ENCODE results near the gene HSPA4.
"Not testable (repeated sequence)": the region's sequence is repeated elsewhere in the genome, so short reads cannot be mapped to it uniquely, and the experiment has no call there.

The HSPA4 gene

DNA sequence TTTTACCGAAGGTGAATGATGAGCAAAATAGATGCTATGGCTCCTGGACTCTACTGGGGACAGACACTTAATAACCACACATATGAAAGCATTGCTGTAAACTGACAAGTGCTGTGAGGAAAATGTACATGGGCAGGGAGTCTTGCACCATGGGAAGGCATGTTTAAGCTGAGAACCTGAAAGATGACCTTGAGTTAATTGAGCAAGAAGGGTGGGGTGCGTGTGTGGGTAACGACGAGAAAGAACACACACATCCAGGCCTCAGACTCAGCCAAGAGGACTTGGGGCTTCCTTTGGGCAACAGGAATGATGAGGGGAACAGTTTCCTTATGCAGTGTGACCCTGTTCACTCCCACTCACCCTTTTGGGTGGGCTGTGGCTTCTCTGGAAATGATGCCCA is 73.1 kb downstream of the HSPA4 start:
- no peak for DNase-seq (ENCODE audit: low spot score)

DNA sequence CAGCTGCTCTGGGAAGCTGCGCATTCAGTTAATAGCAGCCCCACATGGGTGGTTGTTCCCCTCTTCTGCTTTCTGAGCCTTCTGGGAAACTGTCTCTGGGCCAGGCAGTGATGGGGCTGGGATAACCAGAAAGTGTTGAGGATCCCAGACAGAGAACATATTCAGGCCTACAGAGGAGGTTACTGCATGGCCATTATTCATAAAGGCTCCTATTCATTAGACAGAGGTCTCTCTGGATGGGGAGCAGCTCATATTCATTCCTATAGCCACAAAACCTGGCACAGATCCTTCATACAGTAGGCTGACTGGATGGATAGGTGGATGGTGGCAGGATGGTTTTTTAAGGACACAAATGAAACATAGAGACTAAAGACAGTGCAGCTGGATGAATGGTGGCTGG is 76.3 kb downstream of the HSPA4 start:
- no peak for DNase-seq (ENCODE audit: low spot score)

DNA sequence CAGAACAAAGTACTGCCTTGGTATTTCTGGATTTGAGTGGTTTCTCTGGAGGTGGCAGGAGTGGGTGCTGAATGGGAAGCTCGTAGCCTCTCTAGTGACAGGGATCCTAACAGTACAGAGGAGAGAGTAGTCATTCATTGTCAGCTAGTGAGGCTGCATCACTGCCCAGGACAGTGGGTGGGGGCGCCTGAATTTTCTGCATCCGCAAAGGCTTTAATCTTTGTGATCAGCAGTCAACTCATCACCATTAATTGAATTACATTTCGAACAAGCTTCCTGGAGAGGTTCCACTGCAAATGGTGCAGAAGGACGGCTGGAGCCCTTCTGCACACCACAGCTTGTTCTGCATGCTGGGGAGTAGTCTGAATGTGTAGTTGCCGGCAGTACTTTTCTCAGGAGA is 77.5 kb downstream of the HSPA4 start:
- no peak for DNase-seq (ENCODE audit: low spot score)

DNA sequence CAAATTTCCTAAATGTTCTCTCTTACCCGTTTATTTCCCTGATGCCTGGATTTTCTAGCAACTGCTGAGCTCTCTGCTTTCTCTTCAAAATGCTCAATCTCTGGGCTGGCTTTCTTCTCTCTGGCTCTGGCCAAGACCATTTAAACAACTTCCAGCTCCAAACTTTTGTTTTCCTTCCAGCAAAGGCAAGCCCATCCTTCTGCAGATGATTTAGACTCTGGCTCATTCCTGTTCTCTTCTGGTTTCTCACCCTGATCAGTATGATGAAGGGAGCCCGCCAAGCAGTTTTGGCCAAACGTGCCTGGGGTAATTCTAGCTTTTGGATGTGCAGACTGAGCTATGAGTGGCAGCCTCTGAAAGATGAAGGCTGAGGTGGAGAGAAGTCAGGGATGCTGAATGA is 78.1 kb downstream of the HSPA4 start:
- no peak for DNase-seq (ENCODE audit: low spot score)

DNA sequence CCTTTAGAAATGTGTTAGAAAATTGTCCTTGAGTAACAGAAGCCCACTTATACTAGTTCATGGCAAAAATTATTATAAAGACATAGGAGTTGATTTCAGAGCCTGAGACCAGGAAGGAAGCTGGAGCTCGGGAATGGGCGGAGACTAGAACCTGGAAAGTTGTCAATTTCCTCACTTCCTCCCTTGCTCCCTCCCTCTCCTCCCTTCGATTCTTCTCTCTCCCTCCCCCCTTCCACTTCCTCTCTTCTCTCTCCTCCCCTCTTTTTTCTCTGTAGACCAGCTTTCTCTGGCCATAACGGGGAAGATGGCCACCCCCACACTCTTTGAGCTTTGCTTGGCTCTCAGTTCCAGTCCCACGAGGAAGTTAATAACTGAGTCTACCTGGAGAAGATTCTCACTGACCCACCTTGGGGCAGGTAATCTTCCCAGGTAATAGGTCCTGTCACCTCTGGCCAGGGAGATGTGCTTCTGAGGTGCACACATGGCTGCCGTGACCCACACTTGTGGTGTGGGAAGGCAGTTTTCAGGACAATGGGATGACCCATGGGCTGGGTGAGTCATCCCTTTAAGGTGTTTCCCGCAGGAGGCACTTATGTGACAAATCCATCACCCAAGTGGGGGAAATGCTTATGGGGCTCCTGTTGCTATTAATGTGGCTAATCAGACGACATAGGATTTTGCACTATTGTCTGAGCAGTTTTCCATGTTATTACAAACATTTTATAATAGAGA is 78.7 kb downstream of the HSPA4 start:
- no peak for DNase-seq (ENCODE audit: low spot score)

DNA sequence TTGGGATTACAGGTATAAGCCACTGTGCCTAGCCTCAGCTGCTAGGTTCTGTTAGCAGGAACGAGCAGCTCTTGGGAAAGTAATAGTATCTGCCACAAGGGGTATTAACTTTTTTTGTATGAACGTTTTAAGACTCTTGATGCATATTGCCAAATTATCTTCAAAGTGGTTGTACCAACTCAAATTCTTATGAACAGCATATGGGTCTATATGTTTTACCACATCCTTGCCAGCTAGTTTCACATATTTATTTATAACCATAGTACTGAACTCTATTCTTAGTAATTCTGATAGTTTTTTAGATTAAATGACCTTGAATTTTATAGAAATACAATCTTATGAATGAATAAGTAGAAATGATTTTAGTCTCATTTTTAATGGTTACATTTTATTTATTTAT is 80.9 kb downstream of the HSPA4 start:
- DNase-seq (ENCODE audit: low spot score): no peak

DNA sequence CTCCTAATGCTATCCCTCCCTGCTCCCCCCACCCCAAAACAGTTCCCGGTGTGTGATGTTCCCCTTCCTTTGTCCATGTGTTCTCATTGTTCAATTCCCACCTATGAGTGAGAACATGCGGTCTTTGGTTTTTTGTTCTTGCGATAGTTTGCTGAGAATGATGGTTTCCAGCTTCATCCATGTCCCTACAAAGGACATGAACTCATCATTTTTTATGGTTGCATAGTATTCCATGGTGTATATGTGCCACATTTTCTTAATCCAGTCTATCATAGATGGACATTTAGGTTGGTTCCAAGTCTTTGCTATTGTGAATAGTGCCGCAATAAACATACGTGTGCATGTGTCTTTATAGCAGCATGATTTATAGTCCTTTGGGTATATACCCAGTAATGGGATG is 81.4 kb downstream of the HSPA4 start:
- not testable (repeated sequence) for DNase-seq (ENCODE audit: low spot score)

DNA sequence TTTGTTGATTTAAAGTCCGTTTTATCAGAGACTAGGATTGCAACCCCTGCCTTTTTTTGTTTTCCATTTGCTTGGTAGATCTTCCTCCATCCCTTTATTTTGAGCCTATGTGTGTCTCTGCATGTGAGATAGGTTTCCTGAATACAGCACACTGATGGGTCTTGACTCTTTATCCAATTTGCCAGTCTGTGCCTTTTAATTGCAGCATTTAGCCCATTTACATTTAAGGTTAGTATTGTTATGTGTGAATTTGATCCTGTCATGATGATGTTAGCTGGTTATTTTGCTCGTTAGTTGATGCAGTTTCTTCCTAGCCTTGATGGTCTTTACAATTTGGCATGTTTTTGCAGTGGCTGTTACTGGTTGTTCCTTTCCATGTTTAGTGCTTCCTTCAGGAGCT is 85.1 kb downstream of the HSPA4 start:
- not testable (repeated sequence) for DNase-seq (ENCODE audit: low spot score)

DNA sequence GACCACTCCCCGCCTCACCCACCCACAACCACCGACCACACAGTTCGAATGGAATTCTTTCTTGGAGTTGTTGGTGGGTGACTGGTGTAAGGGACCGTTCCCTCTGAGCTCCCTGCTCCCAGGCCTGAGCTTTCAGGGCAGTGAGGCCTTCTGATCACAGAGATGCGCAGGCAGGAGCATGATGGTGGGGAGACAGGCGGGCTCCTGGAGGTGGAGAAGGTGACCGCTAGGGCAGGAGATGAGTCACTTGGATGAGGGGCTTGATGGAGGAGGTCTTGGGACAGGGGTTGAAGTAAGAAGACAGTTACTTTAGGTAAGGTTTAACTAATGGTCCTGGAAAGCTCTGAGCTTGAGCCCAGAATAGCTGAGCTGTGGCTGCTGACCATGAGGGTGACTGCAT is 88.5 kb downstream of the HSPA4 start:
- DNase-seq (ENCODE audit: low spot score): no peak

DNA sequence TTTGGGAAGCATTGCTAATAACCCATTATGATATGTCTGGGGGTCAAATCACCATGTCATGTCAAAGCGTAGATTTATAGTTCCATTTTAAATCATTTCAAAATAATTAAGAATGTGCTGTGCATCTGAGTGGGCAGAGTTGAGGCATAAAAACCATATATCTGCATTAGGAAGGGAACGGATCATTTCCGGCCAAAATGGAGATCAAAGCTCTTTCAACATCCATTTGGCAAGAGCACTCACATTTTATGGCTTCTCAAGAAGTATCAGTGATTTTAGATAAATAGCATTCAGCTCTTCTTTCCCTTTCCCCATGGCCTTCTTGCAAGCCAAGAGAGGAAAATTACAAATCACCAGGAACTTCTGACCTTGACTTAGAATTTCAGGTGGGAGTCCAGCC is 89.9 kb downstream of the HSPA4 start:
- DNase-seq (ENCODE audit: low spot score): no peak

DNA sequence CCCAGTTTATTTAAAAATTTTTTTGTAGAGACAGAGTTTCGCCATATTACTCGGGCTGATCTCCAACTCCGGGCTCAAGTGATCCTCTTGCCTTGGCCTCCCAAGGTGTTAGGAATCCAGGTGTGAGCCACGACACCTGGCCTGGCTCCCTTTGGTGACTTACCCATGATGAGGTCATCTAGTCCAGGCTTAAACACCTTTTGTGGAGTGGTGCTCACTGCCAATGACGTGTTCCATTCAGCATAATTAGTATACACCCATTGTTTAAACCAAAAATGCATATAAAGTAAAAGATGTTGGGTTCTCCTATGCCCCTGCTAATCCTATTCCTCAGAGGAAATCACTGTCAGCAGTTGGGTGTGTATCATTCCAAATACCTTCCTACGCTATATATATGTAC is 91.0 kb downstream of the HSPA4 start:
- no peak for DNase-seq (ENCODE audit: low spot score)

DNA sequence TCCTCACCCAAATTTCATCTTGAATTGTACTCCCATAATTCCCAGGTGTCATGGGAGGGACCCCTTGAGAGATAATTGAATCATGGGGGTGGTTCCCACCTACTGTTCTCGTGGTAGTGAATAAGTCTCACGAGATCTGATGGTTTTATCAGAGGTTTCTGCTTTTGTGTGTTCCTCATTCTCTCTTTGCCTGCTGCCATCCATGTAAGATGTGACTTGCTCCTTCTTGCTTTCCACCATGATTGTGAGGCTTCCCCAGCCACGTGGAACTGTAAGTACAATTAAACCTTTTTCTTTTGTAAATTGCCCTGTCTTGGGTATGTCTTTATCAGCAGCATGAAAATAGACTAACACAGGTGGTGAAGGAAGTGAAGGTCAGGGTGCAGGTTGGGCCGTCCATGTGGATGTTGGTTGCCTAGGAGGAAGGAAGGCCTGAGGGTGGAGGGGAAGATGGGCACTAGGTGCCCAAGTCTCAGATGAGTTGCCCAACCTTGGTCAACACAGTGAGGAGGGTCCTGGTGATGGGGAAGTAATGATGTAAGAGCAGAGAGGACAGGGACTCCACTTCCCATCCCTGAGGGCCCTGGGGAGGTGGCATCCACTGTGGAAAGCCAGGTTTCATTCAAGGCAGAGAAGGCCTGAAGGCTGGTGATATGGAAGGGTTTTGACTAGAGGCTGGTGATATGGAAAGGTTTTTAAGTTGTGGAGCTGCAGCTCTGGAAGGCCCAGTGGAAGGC is 92.6 kb downstream of the HSPA4 start:
- no peak for DNase-seq (ENCODE audit: low spot score)

DNA sequence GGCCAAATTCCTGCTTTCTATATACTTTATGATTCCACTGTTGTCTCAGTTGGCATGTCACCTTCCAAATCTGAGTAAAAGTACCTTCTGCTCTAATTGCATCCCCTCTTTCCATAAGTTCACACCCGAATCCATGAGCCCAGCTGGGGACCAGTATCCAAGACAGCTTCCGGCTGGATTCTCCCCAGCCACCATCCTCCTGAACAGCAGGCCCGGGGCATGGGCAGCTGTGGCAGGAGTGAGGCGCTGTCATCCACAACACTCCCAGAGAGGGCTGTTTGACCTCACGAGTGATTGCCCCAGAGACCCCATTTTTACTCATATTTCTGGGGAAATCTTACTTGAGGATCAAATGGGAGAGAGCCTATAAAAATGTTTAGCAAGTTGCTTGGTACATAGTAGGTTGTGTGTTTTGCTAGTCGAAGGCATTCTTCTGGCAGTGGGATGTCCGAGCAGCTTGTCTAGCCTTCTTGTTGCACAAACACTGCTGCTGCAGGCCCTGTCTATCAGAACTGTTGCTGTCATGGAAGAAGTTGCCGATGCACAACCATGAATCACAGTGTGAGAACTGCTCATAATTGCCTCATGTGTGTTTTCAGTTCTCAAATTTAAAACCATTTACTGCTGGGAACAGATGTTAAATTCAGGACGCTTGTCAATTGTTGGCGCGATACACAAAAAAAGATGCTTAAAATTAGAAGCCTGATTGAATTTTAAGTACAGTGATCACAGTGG is 93.8 kb downstream of the HSPA4 start:
- DNase-seq (ENCODE audit: low spot score): no peak

DNA sequence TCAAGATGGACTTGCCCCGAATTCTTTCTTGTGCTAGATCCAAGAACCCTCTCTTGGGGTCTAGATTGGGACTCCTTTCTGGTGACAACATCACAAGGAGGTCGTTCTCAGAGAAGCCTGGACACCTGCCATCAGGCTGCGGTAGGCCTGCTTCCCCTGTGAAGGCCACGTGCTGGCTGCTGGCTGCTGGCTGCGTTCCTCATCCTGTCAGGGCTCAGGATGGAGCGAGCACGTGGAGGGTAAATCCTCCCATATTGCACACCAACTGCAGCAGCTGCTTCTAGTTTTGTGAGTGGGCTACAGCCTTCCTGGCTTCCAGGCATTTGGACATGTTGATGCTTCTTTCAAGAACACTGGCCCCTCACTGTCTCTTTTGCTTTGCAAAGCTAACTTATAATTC is 95.6 kb downstream of the HSPA4 start:
- no peak for DNase-seq (ENCODE audit: low spot score)

DNA sequence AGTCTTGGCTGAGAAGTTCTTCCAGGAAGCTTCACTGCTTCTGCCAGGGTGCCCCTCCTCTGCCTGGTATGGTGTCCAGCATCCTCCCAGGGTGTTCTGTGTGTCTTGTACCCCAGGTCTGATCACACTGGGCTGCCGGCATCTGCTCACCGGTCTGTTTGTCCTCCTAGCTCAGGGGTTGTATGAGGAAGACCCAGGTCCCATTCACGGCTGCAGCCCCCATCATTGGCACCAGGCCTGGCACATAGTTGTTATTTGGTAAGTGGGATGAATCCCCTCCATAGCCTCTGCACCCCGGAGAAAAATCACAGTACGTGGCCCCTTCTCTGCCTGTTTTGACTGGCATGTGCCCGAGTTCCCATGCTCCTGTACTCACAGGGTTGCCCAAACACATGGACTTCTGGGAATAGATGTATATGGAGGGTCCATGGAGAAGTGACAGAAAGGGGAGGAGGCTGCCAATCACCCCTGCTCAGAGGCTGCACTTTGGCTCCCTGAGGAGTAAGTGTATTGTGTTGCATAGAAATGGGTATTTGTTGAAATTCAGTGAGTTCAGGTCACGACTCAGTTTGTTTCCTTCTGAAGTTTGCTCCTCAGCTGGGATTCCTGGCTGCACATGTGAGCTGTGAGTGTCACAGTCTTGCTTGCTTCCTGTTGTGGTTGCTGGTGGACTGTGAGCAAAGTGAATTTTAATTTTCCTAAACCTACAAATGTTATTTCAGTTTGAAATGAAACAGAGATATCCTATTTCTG is 96.2 kb downstream of the HSPA4 start:
- no peak for DNase-seq (ENCODE audit: low spot score)

DNA sequence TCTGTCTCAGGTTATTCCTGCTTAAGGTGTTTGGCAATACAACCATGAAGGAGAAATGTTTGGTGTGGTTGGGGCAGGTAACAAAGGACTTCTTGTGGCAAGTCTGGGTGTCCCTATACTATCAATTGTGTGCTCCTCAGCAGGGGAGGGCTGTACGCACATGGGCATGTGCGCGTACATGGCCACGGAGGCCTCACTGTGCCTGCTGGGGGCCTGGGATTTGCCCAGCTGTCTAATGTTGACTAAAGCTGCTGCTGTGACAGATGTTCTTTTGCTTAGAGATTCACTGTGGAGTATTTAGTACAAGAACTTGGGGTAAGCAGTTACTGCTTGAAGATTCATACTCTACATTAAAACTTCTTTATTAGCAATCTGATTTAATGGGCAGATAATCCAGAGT is 97.5 kb downstream of the HSPA4 start:
- DNase-seq (ENCODE audit: low spot score): no peak

DNA sequence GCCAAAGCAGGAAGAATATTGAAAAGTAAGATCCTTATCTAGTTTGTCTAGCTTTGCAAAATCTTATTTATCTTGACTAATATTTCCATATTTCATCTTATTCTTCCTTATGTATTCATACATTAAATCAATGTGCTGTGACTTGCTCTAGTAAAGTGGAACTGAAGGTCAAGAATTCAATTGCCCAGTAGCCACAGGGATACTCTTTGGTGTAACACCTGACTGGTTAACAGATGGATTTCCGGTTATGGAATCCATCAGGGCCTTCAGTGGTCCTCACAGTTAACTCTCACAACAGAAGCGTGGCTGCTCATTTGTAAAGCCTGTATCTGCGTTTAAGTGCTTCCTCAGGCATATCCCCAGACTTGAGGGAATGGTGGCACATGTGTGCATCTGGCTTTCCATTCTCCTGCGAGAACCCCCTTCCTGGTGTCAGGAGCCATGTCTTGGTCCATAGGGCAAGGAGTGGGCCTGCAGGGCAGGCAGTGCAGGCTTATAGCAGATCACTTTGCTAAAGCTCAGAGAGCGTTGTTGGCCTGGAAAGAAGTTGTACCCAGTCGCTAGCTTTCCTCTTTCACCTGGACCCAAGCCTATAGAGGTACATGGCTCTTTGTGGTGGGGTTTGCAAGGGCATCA is 99.2 kb downstream of the HSPA4 start:
- DNase-seq (ENCODE audit: low spot score): no peak

DNA sequence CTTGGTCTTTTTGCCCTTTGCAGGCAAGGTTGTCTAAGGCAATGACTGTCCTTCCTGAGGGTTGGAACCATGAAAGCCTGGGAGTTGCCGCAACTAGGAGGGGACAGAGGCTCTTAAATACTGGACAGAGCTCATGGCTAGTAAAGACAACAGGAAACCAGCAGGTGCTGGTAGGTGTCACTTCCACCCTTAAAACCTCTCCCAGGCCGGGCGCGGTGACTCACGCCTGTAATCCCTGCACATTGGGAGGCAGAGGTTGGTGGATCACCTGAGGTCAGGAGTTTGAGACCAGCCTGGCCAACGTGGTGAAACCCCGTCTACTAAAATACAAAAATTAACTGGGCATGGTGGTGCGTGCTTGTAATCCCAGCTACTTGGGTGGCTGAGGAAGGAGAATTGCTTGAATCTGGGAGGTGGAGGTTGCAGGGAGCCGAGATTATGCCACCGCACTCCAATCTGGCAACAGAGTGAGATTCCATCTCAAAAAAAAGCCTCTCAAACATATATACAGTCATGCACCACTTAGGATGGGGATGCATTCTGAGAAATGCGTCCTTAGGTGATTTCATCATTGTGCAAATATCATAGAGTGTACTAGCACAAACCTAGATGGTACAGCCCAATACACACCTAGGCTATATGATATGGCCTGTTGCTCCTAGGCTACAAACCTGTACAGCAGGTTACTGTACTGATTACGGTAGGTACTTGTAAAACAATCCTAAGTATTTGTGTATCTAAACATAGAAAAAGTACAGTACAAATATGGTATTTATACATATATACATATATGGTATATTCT is 102.7 kb downstream of the HSPA4 start:
- DNase-seq (ENCODE audit: low spot score): no peak

DNA sequence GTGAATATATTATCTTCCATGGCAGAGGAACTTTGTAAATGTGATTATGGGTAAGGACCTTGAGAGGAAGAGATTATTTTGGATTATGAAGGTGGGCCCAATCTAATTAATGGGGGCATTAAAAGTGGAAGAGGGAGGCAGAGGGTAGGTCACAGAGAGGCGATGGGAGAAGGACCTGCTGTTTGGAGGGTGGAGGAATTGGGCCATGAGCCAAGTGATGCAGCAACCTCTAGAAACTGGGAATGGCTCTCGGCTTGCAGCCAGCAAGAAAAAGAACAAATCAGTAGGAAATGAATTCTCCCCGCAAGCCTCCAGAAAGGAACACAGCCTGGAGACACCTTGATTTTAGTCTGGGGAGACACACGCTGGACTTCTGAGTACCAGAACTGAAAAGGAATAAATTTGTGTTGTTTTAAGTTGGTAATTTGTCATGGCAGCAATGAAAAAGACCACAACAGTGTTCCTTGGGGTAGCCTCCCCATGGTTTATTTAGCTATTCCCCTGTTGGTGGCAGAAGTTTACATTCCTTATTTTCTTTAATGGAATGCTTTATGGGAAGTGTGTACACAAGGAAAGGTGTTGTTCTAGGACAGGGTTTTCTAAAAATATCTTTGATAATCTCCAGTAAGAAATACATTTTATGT is 103.6 kb downstream of the HSPA4 start:
- no peak for DNase-seq (ENCODE audit: low spot score)

All from germinal center (tissue), 1 donor.